GM18909 (cell line): Measurements from ENCODE around the gene LARP1.
A peak's percentile ranks its signal among the peaks of the same experiment; 100 is the strongest.
"Not testable (repeated sequence)": the region's sequence is repeated elsewhere in the genome, so short reads cannot be mapped to it uniquely, and the experiment has no call there.

Experiments
- ATAC-seq: cut with Tn5 transposase; IDR thresholded peaks from one replicate; pipeline ENCODE4 v1.9.1; 2021; ENCODE audit warnings: mild to moderate bottlenecking; ENCODE audit not compliant: unreplicated experiment, poor library complexity

Gene LARP1

DNA sequence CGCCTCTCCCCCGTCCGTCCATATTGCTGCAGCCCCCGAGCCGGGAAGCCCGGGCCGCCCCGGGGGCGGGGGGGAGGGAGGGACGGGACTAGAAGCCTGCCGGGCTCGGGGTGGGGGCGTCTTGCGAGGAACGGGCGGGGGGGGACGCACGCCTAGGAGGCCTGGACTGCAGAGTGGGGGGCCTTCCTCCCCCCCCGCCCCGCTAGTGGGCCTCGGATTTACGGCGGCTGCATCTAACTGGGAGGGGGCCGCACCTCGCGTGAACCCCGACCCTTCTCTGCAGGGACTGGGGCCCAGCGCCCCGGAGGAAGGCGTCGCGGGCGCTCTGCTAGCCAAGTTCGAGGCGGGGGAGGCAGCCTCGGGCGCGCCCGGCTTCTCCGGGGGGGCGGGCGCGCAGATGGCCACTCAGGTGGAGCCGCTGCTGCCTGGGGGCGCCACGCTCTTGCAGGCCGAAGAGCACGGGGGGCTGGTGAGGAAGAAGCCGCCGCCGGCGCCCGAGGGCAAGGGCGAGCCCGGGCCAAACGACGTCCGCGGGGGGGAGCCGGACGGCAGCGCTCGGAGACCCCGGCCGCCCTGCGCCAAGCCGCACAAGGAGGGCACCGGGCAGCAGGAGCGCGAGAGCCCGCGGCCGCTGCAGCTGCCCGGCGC lies at the start of gene LARP1:
Gene LARP1 (plus strand): TSS at position 17 of the 648 bp plus-strand sequence. CDS start 381 bp downstream, at position 398.
- peak; percentile 5 for ATAC-seq

DNA sequence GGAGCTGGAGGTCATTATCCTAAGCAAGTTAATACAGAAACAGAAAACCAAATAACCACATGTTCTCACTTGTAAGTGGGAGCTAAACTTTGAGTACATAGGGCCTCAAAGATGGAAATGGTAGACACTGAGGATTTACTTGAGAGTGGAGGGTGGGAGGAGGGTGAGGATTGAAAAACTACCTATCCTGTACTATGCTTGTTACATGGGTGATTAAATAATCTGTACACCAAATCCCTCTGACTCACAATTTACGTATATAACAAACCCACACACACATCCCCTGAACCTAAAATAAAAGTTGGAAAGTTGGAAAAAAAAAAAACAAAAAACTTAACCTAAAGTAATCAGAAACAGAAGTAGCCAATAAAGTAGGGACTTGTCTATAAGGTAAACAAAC lies 48.8 kb upstream of the LARP1 start:
- no peak for ATAC-seq

DNA sequence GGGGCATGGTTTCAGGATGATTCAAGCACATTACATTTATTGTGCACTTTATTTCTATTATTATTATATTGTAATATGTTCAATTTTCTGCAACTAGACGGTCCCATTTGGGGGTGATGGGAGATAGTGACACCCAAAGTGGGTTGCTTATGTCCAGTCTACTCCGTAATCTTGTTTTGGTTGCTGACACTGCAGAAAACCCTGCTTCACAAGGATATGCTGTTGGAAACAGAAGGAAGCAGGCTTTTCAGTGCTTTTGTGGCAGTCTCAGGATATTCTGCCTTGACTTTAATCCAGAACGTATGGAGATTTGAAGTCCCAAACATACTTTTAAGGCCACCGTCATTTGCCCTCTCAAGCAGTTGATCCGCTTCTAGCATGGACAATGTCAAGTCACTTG lies 47.5 kb upstream of the LARP1 start:
- ATAC-seq: no peak

DNA sequence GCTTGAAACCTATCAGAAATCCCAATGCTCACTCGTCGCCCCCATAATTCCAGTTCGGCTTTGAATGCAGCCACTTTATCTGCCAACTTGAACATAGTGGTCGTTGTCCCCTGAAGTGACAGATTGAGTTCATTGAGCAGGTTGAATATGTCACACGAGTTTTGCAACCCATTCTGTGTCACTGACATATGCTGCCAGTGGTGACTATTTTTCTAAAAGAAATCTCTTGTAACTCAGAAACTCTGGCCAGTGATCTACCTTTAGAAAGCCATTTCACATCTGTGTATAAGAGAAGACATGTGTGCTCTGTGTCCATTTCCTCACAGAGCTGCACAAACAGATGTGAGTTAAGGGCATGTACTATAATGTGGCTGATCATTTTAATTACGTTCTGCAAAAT lies 47.0 kb upstream of the LARP1 start:
- no peak for ATAC-seq

DNA sequence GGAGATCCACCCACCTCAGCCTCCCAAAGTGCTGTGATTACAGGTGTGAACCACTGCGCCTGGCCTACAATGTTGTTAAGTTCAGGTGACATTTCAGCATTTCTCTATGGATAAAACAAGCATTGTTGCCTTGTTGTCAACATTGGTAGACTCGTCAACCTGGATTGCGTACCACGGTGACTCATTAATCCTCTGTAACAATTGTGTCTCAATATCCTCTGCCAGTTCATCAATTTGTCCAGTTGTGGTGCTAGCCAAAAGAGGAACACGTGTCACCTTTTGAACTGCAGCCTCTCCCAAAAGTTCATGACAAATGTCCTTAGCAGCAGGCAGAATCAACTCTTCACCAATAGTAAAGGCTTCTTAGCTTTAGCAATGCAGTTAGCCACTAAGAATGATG lies 46.3 kb upstream of the LARP1 start:
- ATAC-seq: no peak

DNA sequence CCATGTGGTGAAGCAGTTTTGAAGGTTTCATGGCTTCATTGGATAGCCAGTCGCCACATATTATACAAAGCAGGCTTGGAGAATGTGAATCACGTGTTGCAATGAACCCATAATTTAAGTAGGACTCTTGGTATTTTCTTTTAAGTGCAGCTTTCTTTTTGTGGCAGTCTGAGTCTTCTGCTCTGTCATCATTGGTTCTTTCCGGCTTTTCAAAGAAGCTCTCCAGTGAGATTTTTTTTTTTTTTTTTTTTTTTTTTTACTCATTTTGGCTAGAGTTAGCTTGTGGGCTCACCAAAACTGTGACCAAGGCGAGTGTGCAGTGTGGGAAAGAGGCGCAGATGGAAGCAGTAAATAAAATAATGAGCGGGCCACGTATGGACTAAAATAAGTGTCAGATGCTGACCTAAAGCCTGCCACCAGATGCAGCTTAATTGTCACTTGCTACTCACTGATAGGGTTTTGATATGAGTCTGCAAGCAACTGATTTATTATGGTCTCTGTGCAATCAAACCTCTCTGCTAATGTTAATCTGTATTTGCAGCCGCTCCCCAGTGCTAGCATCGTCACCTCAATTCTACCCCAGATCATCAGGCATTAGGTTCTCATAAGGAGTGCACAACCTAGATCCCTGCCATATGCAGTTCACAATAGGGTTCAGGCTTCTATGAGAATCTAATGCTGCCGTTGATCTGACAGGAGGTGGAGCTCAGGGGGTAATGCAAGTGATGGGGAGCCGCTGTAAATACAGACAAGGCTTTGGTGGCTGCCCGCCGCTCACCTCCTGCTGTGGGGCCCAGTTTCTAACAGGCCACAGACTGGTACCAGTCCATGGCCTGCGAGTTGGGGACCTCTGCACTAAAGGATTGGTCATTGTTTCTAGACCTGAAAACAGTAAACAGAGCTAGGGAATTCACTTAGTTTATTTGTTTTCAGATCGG lies 45.5 kb upstream of the LARP1 start:
- no peak for ATAC-seq

DNA sequence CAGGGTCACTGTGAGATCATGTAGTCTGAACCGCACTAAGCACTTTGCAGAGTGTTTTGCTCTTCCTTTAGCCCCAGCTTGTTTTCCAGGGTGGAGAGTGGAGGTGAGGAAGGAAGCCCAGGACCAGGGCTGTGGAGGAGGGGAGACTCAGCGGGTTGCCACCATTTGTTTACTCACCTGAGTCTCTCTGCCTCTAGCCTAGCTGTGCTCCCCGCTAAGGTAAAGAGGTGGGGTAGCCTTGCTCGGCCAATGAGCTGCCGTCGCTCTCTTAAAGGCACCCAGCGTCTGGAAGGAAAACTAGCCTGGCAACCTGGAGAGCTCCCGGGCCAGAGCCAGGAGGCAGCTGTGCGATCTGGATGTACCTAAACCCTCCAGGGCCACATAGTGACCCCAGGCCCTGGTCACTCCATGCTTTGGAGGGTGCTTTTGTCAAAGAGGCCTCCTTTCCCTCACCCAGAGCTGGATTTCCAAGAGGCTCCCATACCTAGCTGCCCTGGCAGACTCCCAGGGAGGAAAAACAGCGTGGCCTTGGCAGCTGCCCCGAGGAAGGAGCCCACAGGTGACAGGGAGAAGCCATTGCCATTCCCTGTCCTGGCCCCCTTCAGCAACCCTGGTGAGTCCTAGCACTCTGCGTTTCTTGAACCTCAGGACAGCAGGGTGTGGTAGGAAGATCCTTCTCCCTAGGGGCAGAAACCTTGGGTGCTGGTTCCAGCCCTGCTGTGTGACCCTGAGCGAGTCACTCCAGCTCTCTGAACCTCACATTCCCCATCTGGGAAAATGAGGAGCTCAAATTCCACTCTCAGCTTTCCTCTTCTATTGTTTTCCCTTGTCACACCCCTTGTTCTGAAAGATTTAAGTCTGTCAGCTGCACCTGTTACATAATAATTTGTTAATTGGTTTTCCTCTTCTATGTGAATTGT lies 42.4 kb upstream of the LARP1 start:
- ATAC-seq: no peak

DNA sequence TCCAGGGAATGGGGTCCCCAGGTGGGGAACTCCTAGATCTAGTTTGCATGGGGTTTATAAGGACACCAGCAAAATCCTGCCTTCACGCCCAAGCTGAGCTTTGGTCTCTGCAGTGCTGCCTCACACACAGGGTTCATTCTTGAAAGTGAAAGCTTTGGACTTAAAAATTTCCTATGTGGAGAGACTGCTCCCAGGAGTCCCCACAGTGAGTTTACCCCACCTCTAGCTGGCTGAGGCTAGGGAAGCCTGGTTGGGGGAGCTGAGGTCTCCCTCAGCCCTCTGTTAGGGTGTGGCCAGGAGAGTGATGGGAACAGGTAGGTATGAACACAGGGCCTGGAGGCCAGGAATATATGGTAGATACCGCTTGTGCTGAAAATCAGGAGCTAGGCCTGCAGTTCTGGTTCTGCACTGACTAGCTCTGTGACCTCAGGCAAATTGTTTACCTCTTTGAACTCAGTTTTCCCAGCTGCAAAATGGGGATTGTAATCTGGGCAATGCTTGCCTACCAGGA lies 41.5 kb upstream of the LARP1 start:
- no peak for ATAC-seq

DNA sequence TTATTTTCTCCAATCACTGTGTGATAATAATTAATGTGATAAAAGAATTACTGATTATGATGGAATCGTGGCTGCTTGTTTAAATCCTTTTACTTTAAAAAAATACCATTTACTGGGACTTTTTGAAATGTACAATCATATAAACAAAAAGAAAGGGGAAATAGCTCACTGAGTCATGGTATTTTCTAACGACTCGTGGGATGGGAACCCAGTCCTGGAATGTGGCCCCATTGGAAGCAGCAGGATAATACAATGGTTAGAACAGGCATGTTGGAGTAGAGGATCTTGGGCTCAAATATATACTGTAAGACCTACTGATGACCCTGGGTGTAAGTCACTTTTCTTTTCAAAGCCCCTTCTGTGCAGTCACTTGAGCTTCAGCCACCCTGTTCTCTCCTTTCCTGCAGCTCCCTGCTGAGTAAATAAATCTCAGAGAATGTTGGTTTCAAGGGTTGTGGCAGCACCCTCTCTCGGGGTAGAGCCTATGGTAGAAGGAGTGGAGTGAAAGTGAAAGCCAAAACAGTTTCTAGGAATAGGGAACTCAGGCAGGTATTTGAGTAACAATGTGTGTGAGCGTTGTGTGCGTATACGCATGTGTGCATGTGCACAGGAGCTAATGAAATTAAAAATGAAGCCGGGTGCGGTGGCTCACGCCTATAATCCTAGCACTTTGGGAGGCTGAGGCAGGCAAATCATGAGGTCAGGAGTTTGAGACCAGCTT lies 40.8 kb upstream of the LARP1 start:
- peak; percentile 86 for ATAC-seq

DNA sequence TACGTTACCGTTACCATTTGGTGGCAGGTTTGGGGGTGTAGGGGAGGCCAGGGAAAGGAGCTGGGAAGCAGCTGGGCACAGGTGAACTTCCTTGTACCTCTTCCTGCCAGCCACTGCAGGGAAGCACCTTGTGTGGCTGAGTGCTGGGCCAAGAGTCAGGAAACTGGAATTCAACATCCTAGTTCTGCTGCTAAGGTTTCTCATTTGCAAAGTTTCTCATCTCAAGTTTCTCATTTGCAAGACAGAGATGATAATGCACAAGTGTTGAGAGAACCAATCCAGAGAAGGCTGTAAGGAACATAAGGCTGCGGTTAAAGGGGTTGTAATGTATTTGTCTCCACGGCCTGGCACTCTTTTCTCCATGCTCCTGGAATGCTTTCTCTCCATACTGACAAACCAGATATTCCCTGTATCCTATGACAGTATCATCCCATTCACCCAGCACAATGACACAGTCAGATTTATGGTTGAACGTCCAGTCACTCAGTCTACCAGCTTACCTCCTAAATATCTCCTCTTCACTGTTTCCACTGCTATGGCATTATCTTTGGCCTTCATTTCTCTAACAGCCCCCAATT lies 33.6 kb upstream of the LARP1 start:
- no peak for ATAC-seq

DNA sequence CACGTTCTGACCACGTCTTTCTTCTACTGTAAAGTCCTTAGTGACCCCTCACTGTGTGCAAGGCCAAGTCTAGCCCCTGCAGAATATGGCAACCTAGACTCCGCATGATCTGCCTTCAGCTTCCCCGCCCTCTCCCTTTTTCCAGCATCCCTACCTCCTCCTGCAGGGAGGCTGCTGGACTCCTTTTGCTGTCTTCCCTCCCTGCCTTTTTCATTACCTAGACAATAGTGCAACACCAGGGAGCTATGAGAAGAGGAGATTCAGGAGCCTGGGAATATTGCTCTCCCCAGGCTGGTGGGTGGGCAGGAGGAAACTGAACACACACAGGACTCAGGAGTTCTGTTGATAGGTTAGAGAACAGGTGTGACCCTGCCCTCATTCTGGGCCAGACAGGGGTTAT lies 33.1 kb upstream of the LARP1 start:
- ATAC-seq: no peak

DNA sequence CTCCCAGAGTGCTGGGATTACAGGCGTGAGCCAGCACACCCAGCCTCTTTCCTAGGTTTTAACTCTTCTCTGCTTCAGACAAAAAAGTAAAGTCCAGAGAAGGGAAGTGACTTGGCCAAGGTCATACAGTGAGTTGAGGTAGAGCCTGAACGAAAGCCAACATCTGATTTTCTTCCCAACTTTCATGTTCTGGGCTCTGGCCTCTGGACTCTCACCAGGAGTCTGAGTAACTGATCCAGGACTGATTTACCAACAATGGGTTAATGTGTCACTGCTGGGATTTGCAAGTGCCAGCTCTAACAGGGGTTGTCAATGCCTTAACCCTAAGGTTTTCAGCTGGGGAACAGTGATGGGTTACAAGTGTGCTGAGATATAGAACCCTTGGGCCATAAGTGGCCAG lies 32.2 kb upstream of the LARP1 start:
- ATAC-seq: no peak

DNA sequence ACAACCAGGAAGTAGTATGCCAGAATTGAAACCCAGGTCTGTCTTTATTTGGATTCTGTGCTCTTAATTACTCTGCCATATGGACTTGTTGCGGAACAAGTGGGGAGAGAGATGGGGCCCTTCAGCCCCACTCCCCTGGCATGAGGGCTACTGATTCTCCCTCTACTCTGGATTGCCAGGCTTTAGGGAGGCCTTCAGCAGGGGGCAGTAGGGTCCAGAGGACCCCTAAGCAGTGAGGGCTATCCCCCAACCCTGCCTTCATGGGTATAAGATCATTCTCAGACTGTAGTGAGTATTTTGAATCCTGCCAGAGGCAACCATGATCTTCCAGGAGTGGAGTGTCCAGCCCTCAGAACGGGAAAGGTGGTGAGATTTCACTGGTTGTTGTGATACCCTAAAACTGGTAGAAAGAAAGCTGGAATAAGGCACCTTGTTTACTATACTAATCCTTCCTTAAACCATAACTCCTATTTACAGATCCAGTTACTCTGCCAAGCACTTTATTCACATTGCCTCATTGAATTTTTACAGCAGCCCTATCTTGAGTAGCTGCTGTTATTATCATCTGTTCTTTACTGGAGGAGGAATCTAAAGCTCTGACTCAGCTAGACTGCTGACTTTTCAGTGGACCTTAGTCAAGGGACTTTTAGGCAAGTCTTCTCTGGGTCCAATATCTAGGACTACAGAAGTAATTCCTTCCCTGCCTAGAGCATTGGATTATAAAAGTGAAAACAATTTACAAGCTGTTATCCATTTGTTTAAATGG lies 31.3 kb upstream of the LARP1 start:
- ATAC-seq: no peak

DNA sequence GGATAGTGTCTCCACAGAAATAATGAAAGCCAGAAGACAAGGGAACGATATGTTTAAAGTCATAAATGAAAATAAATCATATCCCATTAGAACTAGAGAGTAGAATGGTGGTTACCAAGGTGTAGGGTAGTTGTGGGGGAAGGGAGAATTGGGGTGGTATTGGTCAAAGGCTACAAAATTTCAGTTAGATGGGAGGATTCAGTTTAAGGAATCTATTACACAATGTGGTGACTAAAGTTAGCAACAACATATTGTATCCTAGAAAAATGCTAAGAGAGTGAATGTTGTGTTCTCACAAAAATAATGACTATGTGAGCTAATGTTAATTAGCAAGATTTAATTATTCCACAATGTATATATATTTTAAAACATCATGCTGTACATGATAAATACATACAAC lies 27.8 kb upstream of the LARP1 start:
- ATAC-seq: no peak

DNA sequence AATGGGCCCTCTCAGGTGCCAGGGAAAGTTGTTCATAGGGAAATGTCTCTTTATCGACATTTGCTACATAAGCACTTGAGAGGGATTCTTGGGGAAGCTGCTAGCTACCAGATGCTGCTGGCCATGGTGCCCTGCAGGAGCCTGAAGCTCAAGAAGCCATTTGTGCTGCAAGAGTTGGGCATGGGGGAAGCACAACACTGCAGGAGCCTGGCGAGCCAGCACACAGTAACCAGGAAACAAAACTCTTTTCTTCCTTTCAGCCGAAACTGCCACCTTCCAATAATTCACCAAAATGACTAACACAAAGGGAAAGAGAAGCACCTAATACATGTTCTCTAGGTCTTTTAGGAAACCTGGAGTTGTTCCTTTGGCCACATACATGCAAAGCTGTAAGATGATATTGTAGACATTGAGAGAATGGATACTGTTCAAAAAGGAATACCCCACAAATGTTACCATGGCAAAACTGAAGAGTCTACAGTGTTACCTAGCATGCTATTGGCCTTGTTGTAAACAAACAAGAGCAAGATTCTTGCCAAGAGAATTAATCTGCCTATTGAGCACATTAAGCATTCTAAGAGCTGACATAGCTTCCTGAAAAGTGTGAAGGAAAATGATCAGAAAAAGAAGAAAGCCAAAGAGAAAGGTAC lies 26.1 kb upstream of the LARP1 start:
- no peak for ATAC-seq

DNA sequence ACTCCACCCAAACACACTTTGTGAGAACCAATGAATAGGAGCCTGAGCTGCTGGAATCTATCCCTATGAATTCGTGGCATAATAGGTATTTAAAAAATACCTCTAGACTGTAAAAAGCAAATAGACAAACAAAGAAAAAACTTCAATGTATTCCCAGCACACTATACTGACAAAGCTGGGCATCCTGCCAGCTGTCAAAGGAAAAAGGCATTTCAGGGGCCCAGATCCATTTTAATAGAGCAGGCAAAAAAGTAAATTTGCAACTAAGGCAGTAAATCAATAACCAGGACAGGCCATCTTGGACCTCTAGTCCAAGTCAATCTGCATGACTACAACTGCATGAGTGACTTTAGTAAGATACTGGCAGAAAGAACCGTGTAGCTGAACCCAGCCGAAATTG lies 25.6 kb upstream of the LARP1 start:
- ATAC-seq: no peak

DNA sequence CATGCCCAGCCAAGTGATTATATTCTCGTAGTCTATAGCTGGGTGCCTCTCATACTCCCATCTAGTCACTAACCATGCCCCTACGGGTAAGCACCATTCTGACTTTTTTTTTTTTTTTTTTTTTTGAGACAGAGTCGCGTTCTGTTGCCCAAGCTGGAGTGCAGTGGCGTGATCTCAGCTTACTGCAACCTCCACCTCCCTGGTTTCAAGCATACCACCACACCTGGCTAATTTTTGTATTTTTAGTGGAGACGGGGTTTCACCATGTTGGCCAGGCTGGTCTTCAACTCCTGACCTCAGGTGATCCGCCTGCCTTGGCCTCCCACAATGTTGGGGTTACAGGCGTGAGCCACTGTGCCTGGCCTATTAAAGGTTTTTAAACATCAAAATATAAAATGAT lies 24.4 kb upstream of the LARP1 start:
- ATAC-seq: not testable (repeated sequence)

DNA sequence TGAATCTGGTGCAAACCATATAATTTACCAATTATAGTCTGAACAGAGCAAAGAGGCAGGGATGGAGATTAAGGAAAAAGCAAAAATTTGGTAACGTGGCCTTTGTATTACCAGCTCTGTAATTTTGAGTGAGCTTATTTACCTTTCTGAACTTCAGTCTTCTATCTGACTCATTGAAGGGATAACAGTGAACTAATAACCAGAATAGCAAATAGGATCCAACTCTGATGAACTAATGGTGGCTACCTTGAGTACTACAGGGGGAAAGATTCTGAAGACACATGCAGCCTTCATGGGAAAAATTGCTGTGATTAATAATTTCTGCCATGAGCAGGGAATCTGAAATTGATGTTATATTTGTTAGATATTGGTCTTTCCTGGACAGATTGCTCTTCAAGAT lies 23.0 kb upstream of the LARP1 start:
- no peak for ATAC-seq
